Neural cell (in vitro differentiated cells): ENCODE measurements around the gene PSMC6. TPM values are rescaled to one million over a fixed set of nuclear protein-coding genes. Genes with fewer than 3 reads are reported as not detected.

Experiments
- H2AFZ ChIP-seq: fragments of 200-600, 300-800 bp; sonication (generic), shearing (Covaris generic); 2 replicates; pipeline ENCODE4 v1.6.0; 2014; ENCODE audit warnings: low read depth, mild to moderate bottlenecking, antibody characterized with exemption, low read length, moderate library complexity
- H3F3A ChIP-seq: fragments of 200-600 bp; shearing (Covaris generic); 2 replicates; pipeline ENCODE4 v1.6.1; 2016; ENCODE audit warnings: mild to moderate bottlenecking, moderate library complexity, mixed read lengths, antibody characterized with exemption, low read length; ENCODE audit not compliant: insufficient read depth, poor library complexity, severe bottlenecking
- H3K27ac ChIP-seq: fragments of 200-600, 300-800 bp; sonication (generic), shearing (Covaris generic); 2 replicates; pipeline ENCODE4 v1.5.1; 2014; ENCODE audit warnings: mild to moderate bottlenecking, low read length, moderate library complexity
- H3K27me3 ChIP-seq: fragments of 300-800, 200-600 bp; sonication (generic), shearing (Covaris generic); 2 replicates; pipeline ENCODE4 v1.6.0; 2014; ENCODE audit warnings: mild to moderate bottlenecking, low read depth, low read length, moderate library complexity; ENCODE audit not compliant: insufficient read depth
- H3K36me3 ChIP-seq: fragments of 300-800, 200-600 bp; sonication (generic), shearing (Covaris generic); 2 replicates; pipeline ENCODE4 v1.5.1; 2014; ENCODE audit warnings: mild to moderate bottlenecking, antibody characterized with exemption, low read length, moderate library complexity; ENCODE audit not compliant: insufficient read depth
- H3K4me2 ChIP-seq: fragments of 300-800, 200-600 bp; sonication (generic), shearing (Covaris generic); 2 replicates; pipeline ENCODE4 v1.6.0; 2014; ENCODE audit warnings: mild to moderate bottlenecking, low read length
- H3K4me3 ChIP-seq: fragments of 300-800, 200-600 bp; sonication (generic), shearing (Covaris generic); 2 replicates; pipeline ENCODE4 v1.5.1; 2014; ENCODE audit warnings: mild to moderate bottlenecking, low read length, moderate library complexity
- H3K79me2 ChIP-seq: fragments of 200-600 bp; shearing (Covaris generic); replicated peaks from 2 replicates; pipeline ENCODE4 v1.6.0; 2014; ENCODE audit warnings: mild to moderate bottlenecking, low read length, moderate library complexity; ENCODE audit not compliant: insufficient read depth
- H3K9ac ChIP-seq: fragments of 300-800, 200-600 bp; sonication (generic), shearing (Covaris generic); 2 replicates; pipeline ENCODE4 v1.6.1; 2016; ENCODE audit warnings: mild to moderate bottlenecking, low read length, mixed read lengths
- H3K9me2 ChIP-seq: fragments of 200-600 bp; shearing (Covaris generic); 2 replicates; pipeline ENCODE4 v1.6.1; 2016; ENCODE audit warnings: mild to moderate bottlenecking, low read length, mixed read lengths; ENCODE audit not compliant: insufficient read depth
- H3K9me3 ChIP-seq: fragments of 200-600, 300-800 bp; sonication (generic), shearing (Covaris generic); 2 replicates; pipeline ENCODE4 v1.6.1; 2016; ENCODE audit warnings: mild to moderate bottlenecking, mixed run types, low read length, moderate library complexity, mixed read lengths
- H4K20me1 ChIP-seq: fragments of 200-600 bp; shearing (Covaris generic); 2 replicates; pipeline ENCODE4 v1.6.1; 2016; ENCODE audit warnings: mild to moderate bottlenecking, mixed run types; ENCODE audit not compliant: insufficient read depth
- EP300 ChIP-seq: fragments of 450-650 bp; conservative IDR thresholded peaks from 2 replicates; pipeline ENCODE4 v1.6.1; 2014; ENCODE audit warnings: antibody characterized with exemption, mild to moderate bottlenecking, moderate library complexity; ENCODE audit not compliant: poor library complexity, severe bottlenecking
- EZH2 ChIP-seq: fragments of 200-600, 300-800 bp; shearing (Covaris generic), sonication (generic); IDR thresholded peaks from 2 replicates; pipeline ENCODE4 v1.6.1; 2014; ENCODE audit warnings: antibody characterized with exemption, low read length, borderline replicate concordance, mild to moderate bottlenecking; ENCODE audit not compliant: insufficient read depth, poor library complexity, severe bottlenecking
- MXI1 ChIP-seq: fragments of 450-650 bp; conservative IDR thresholded peaks from 2 replicates; pipeline ENCODE4 v1.6.1; 2014; ENCODE audit warnings: antibody characterized with exemption, mild to moderate bottlenecking; ENCODE audit not compliant: poor library complexity, severe bottlenecking
- POLR2AphosphoS5 ChIP-seq: IDR thresholded peaks from 2 replicates; pipeline ENCODE4 v1.6.1; 2012
- RAD21 ChIP-seq: fragments of 450-650 bp; conservative IDR thresholded peaks from 2 replicates; pipeline ENCODE4 v1.6.1; 2014; ENCODE audit warnings: antibody characterized with exemption, mild to moderate bottlenecking, moderate library complexity
- SMC3 ChIP-seq: fragments of 450-650 bp; conservative IDR thresholded peaks from 2 replicates; pipeline ENCODE4 v1.6.1; 2014; ENCODE audit warnings: antibody characterized with exemption, mild to moderate bottlenecking, moderate library complexity; ENCODE audit not compliant: poor library complexity
- TAF1 ChIP-seq: IDR thresholded peaks from 2 replicates; pipeline ENCODE4 v1.6.1; 2012; ENCODE audit warnings: low read depth
- polyA plus RNA-seq: library from polyadenylated mRNA; depleted of rRNA; stranded (reverse); fragments of >200 nt; gene quantifications from 2 replicates; pipeline ENCODE4 v1.2.3, GENCODE V29; 2014
- TF ChIP-seq, protein P1 (sequence below): IDR thresholded peaks from 2 replicates; pipeline ENCODE4 v1.6.1; 2012; ENCODE audit warnings: borderline replicate concordance
- TF ChIP-seq, protein P2 (sequence below): fragments of 450-650 bp; IDR thresholded peaks from 2 replicates; pipeline ENCODE4 v1.5.1; 2014; ENCODE audit warnings: antibody characterized with exemption, mild to moderate bottlenecking, moderate library complexity; ENCODE audit not compliant: poor library complexity, severe bottlenecking

Gene PSMC6
- polyA plus RNA-seq, 1 donor from 2014 or later = 254 TPM

DNA sequence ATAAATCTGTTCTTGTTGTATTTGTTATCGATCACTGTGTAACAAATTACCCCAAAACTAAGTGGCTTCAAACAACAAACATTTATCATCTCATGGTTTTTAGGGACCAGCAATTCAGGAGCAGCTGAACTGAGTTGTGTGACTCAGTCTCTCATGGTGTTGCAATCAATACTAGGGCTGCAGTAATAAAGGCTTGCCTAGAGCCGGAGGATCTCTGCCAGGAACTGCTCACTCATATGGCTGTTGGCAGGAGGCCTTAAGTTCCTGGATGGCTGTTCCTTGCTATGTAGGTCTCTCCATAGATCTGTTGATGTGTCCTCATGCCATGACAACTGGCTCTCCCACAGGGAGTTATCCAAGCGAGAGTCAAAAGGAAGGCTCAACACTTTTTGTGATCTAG lies 3.8 kb upstream of the PSMC6 start:
- H2AFZ ChIP-seq = no peak overlapping the region
- no peak overlapping the region for H3K4me2 ChIP-seq

GRCh38 chr14:52703664-52704063 lies 3.3 kb upstream of the PSMC6 start:
- no peaks in the 10 kb centered on the region for H3K9me2 ChIP-seq
- no peak overlapping the region for H3K4me3 ChIP-seq
- no peak overlapping the region for H3K4me2 ChIP-seq
- no peak overlapping the region for H3K27ac ChIP-seq
- H3K36me3 ChIP-seq = no peaks in the 10 kb centered on the region
- H4K20me1 ChIP-seq = no peaks in the 10 kb centered on the region
- no peak overlapping the region for H2AFZ ChIP-seq
- no peaks in the 10 kb centered on the region for H3F3A ChIP-seq
- no peaks in the 10 kb centered on the region for H3K9me3 ChIP-seq
- peaks cover 16% of the 10 kb centered on the region for H3K79me2 ChIP-seq
- TF ChIP-seq SMC3 (no peak), MXI1 (no peak), EP300 (no peak), POLR2AphosphoS5 (no peak), EZH2 (no peak), RAD21 (no peak), TAF1 (no peak)
- TF ChIP-seq, protein P1, sequence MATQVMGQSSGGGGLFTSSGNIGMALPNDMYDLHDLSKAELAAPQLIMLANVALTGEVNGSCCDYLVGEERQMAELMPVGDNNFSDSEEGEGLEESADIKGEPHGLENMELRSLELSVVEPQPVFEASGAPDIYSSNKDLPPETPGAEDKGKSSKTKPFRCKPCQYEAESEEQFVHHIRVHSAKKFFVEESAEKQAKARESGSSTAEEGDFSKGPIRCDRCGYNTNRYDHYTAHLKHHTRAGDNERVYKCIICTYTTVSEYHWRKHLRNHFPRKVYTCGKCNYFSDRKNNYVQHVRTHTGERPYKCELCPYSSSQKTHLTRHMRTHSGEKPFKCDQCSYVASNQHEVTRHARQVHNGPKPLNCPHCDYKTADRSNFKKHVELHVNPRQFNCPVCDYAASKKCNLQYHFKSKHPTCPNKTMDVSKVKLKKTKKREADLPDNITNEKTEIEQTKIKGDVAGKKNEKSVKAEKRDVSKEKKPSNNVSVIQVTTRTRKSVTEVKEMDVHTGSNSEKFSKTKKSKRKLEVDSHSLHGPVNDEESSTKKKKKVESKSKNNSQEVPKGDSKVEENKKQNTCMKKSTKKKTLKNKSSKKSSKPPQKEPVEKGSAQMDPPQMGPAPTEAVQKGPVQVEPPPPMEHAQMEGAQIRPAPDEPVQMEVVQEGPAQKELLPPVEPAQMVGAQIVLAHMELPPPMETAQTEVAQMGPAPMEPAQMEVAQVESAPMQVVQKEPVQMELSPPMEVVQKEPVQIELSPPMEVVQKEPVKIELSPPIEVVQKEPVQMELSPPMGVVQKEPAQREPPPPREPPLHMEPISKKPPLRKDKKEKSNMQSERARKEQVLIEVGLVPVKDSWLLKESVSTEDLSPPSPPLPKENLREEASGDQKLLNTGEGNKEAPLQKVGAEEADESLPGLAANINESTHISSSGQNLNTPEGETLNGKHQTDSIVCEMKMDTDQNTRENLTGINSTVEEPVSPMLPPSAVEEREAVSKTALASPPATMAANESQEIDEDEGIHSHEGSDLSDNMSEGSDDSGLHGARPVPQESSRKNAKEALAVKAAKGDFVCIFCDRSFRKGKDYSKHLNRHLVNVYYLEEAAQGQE = no peak
- TF ChIP-seq, protein P2, sequence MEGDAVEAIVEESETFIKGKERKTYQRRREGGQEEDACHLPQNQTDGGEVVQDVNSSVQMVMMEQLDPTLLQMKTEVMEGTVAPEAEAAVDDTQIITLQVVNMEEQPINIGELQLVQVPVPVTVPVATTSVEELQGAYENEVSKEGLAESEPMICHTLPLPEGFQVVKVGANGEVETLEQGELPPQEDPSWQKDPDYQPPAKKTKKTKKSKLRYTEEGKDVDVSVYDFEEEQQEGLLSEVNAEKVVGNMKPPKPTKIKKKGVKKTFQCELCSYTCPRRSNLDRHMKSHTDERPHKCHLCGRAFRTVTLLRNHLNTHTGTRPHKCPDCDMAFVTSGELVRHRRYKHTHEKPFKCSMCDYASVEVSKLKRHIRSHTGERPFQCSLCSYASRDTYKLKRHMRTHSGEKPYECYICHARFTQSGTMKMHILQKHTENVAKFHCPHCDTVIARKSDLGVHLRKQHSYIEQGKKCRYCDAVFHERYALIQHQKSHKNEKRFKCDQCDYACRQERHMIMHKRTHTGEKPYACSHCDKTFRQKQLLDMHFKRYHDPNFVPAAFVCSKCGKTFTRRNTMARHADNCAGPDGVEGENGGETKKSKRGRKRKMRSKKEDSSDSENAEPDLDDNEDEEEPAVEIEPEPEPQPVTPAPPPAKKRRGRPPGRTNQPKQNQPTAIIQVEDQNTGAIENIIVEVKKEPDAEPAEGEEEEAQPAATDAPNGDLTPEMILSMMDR = no peak
- H3K27me3 ChIP-seq = no peaks in the 10 kb centered on the region
- H3K9ac ChIP-seq = no peak overlapping the region

More for the DNA sequence above, 3.8 kb upstream of the PSMC6 start:
- H3K9ac ChIP-seq = no peak overlapping the region
- H3K27ac ChIP-seq = no peak overlapping the region
- H4K20me1 ChIP-seq = no peaks in the 10 kb centered on the region
- H3F3A ChIP-seq = no peaks in the 10 kb centered on the region
- no peaks in the 10 kb centered on the region for H3K9me3 ChIP-seq
- H3K36me3 ChIP-seq = no peaks in the 10 kb centered on the region
- H3K4me3 ChIP-seq = no peak overlapping the region
- TF ChIP-seq, protein P1 = no peak
- TF ChIP-seq SMC3 (no peak), MXI1 (no peak), EZH2 (no peak)
- H3K27me3 ChIP-seq = no peaks in the 10 kb centered on the region
- H3K9me2 ChIP-seq = no peaks in the 10 kb centered on the region
- H3K79me2 ChIP-seq = peaks cover 12% of the 10 kb centered on the region
